CD14-positive monocyte (primary cell): Measurements from ENCODE around the gene SALL2. TPM values are rescaled to one million over a fixed set of nuclear protein-coding genes. Genes with fewer than 3 reads are reported as not detected.

Source experiments
- DNase-seq, 3 donors: peaks; one replicate each; pipeline ENCODE4 v3.0.0-alpha.2; 2011 to 2022
- H2AFZ ChIP-seq: 2 replicates; pipeline ENCODE4 v1.6.0; 2012; ENCODE audit warnings: mild to moderate bottlenecking, low read depth, low read length, inconsistent platforms; ENCODE audit not compliant: insufficient read depth, poor library complexity, severe bottlenecking
- H3K27ac ChIP-seq, 2 donors: 1 replicate in 1 of 2; 2 replicates in 1 of 2; pipeline ENCODE4 v1.5.1; 2012 to 2013; ENCODE audit warnings: low read length in 2 of 2, control low read depth in 1 of 2, inconsistent platforms in 1 of 2, low read depth in 1 of 2, mild to moderate bottlenecking in 1 of 2
- H3K27me3 ChIP-seq, 2 donors: one replicate each; pipeline versions ENCODE4 v1.6.0 to v1.6.1; 2011 to 2013; ENCODE audit warnings: low read length in 2 of 2; ENCODE audit not compliant: control insufficient read depth in 2 of 2, insufficient read depth in 2 of 2
- H3K36me3 ChIP-seq, 2 donors: replicated peaks in 1 of 2; 1 replicate in 1 of 2; 2 replicates in 1 of 2; pipeline versions ENCODE4 v1.5.1 to v1.6.1; 2012 to 2013; ENCODE audit warnings: low read length in 2 of 2, control low read depth in 1 of 2, inconsistent platforms in 1 of 2, mild to moderate bottlenecking in 1 of 2; ENCODE audit not compliant: insufficient read depth in 2 of 2, control insufficient read depth in 1 of 2
- H3K4me1 ChIP-seq, 2 donors: 1 replicate in 1 of 2; 2 replicates in 1 of 2; pipeline versions ENCODE4 v1.5.1 to v1.6.1; 2012 to 2013; ENCODE audit warnings: low read length in 2 of 2, control low read depth in 1 of 2, inconsistent platforms in 1 of 2, mild to moderate bottlenecking in 1 of 2, moderate library complexity in 1 of 2; ENCODE audit not compliant: insufficient read depth in 2 of 2, control insufficient read depth in 1 of 2
- H3K4me2 ChIP-seq: replicated peaks from 2 replicates; pipeline ENCODE3; 2012; ENCODE audit warnings: low read length, moderate library complexity, mild to moderate bottlenecking; ENCODE audit not compliant: poor library complexity, severe bottlenecking; ENCODE audit errors: extremely low read depth
- H3K4me3 ChIP-seq, 3 experiments: fragments of 200-600 bp in 1 of 3; sonication (generic) in 1 of 3; replicated peaks in 1 of 3; 1 replicate in 2 of 3; 2 replicates in 1 of 3; pipeline ENCODE4 v1.5.1; 2011 to 2013; ENCODE audit warnings: low read length in 3 of 3, mild to moderate bottlenecking in 3 of 3, control low read depth in 2 of 3, low read depth in 2 of 3, inconsistent platforms in 1 of 3, moderate library complexity in 1 of 3
- H3K79me2 ChIP-seq: 2 replicates; pipeline ENCODE4 v1.6.0; 2012; ENCODE audit warnings: mild to moderate bottlenecking, control low read depth, inconsistent platforms, low read length, moderate library complexity; ENCODE audit not compliant: insufficient read depth
- H3K9ac ChIP-seq: 2 replicates; pipeline ENCODE4 v1.6.0; 2017; ENCODE audit warnings: low read length, mild to moderate bottlenecking; ENCODE audit not compliant: insufficient read depth, poor library complexity, severe bottlenecking
- H3K9me3 ChIP-seq, 2 donors: replicated peaks in 1 of 2; 1 replicate in 1 of 2; 2 replicates in 1 of 2; pipeline versions ENCODE4 v1.5.1 to v1.6.1; 2012 to 2013; ENCODE audit warnings: low read length in 2 of 2, control low read depth in 1 of 2; ENCODE audit not compliant: control insufficient read depth in 1 of 2, insufficient read depth in 1 of 2
- H4K20me1 ChIP-seq: 2 replicates; pipeline ENCODE4 v1.6.0; 2012; ENCODE audit warnings: mild to moderate bottlenecking, low read length, control low read depth, moderate library complexity; ENCODE audit not compliant: insufficient read depth
- H3K27ac Mint-ChIP-seq, 7 donors: one replicate each; pipeline ENCODE4 v1.8.0; 2020; ENCODE audit warnings: mild to moderate bottlenecking in 7 of 7, mixed read lengths in 7 of 7, moderate library complexity in 6 of 7, inconsistent platforms in 2 of 7
- H3K27me3 Mint-ChIP-seq, 3 donors: one replicate each; pipeline ENCODE4 v1.8.0; 2021 to 2022; ENCODE audit warnings: low read depth in 3 of 3, mild to moderate bottlenecking in 3 of 3, mixed read lengths in 3 of 3, moderate library complexity in 3 of 3, inconsistent platforms in 1 of 3
- H3K36me3 Mint-ChIP-seq, 2 donors: one replicate each; pipeline ENCODE4 v1.8.0; 2020; ENCODE audit warnings: mixed read lengths in 2 of 2, inconsistent platforms in 1 of 2, mild to moderate bottlenecking in 1 of 2
- H3K4me1 Mint-ChIP-seq: one replicate; pipeline ENCODE4 v1.8.0; 2020; ENCODE audit warnings: mild to moderate bottlenecking, mixed read lengths
- H3K4me3 Mint-ChIP-seq, 2 donors: one replicate each; pipeline ENCODE4 v1.8.0; 2020; ENCODE audit warnings: mild to moderate bottlenecking in 2 of 2, mixed read lengths in 2 of 2, moderate library complexity in 1 of 2
- H3K9me3 Mint-ChIP-seq, 7 donors: one replicate each; pipeline ENCODE4 v1.8.0; 2020 to 2022; ENCODE audit warnings: mixed read lengths in 7 of 7, mild to moderate bottlenecking in 6 of 7, moderate library complexity in 6 of 7, inconsistent platforms in 2 of 7
- CTCF ChIP-seq: fragments of 200-600 bp; IDR thresholded peaks from one replicate; pipeline ENCODE4 v1.8.0; 2022; ENCODE audit warnings: antibody characterized with exemption, mild to moderate bottlenecking
- WGBS: methylation state at CpG from one replicate; pipeline ENCODE4 v1.1.5; 2013; ENCODE audit warnings: missing lambda C conversion rate; ENCODE audit not compliant: insufficient coverage; 5-methylcytosine and 5-hydroxymethylcytosine counted together
- intact Hi-C, 2 donors: fragments of 100-400 bp; cut with micrococcal nuclease; formaldehyde crosslinking; loops; one replicate each; pipeline versions ENCODE4 v1.15.0 to v1.15.1; 2023
- polyA plus RNA-seq, 3 donors: library from polyadenylated mRNA; depleted of rRNA in 1 of 3; unstranded in 2 of 3; stranded (reverse) in 1 of 3; fragments of 300-500 nt in 2 of 3; fragments of >200 nt in 1 of 3; fragmentation: Illumina TruSeq in 2 of 3; gene quantifications; 1 replicate in 2 of 3; 2 replicates in 1 of 3; pipeline ENCODE4 v1.2.3, GENCODE V29; 2012 to 2021

The SALL2 gene
- polyA plus RNA-seq, 3 donors: not detected

DNA sequence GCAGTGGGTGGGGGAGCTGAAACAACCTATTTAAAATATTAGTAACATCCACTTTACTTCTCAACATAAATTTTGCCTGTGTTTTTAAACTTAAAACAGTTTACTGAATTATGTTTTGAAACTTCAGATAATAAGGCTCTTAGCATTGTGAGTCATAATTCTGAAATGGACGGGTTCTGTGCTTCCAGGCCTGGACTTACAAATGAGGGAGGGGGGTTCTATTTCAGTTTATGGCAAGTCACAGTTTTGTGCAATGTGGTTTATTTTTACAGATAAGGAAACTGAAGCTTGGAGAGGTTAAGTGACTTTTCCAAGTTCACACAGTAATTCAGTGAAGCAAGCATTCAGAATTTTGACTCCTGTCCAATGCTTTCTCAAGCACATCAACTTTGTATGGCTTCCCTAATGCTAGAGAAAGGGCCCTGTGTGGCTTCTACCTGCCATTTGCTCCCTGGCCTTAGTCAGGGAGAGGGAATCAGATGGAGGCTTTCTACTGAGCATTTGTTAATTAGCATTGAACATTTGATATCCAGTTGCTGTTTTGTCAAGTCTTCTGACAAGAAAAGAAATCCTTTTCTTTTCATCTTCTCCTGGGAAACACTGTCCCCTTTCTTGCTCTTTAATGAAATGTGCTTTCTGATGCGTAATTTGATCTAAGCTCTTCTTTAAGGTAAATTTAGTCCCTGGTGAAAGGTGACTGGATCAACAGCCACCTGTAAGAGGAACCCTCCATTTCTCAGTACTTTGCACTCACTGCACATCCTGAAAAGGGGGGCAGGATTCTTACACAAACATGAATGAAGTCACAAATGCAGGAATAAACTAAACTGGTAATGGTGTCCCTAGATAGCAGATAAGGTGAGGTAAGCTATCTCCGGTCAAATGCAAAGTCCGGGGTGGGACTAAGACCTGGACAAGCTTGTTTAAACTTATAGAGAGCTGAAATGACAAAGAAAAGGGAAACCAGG, 2.5 kb upstream of the SALL2 start:
- Histone ChIP-seq H3K27ac (no peak overlapping the region), H3K79me2 (no peaks in the 10 kb centered on the region), H3K9me3 (no peaks in the 10 kb centered on the region), H4K20me1 (no peaks in the 10 kb centered on the region), H3K4me3 (no peak overlapping the region), H3K9ac (no peak overlapping the region), H2AFZ (no peak overlapping the region), H3K27me3 (peaks cover 15 to 29% of the 10 kb centered on the region in 2 donors), H3K4me2 (no peak overlapping the region), H3K36me3 (no peaks in the 10 kb centered on the region), H3K4me1 (peaks cover 13 to 19% of the 10 kb centered on the region in 2 donors)
- no peak for TF ChIP-seq CTCF
- H3K9me3 Mint-ChIP-seq: peaks cover 0 to 4% (median 0%) of the 10 kb centered on the region in 7 donors
- peaks cover 14% of the 10 kb centered on the region for H3K4me1 Mint-ChIP-seq
- peak overlapping the region in 1 of 7 donors; percentile 28 for H3K27ac Mint-ChIP-seq
- DNase-seq: no peak
- intact Hi-C loops: no loop called here
- no peak overlapping the region for H3K4me3 Mint-ChIP-seq
- H3K27me3 Mint-ChIP-seq: peaks cover 32 to 42% (median 36%) of the 10 kb centered on the region in 3 donors
- 100% methylated on average over 1 of the region's 4 CpGs for WGBS
- peaks cover 0 to 2% of the 10 kb centered on the region in 2 donors for H3K36me3 Mint-ChIP-seq

- Histone ChIP-seq H3K9ac (no peak overlapping the region), H3K27ac (no peak overlapping the region), H3K4me1 (peaks cover 13 to 19% of the 10 kb centered on the region in 2 donors), H3K27me3 (peaks cover 10 to 23% of the 10 kb centered on the region in 2 donors), H3K9me3 (no peaks in the 10 kb centered on the region), H2AFZ (peak overlapping the region; percentile 71), H4K20me1 (no peaks in the 10 kb centered on the region), H3K36me3 (no peaks in the 10 kb centered on the region), H3K79me2 (no peaks in the 10 kb centered on the region), H3K4me3 (peak overlapping the region in 1 of 3 experiments; percentile 74), H3K4me2 (peak overlapping the region; percentile 81)
- Mint-ChIP-seq H3K27me3 (peaks cover 38 to 49% (median 42%) of the 10 kb centered on the region in 3 donors), H3K9me3 (peaks cover 0 to 4% (median 0%) of the 10 kb centered on the region in 7 donors), H3K27ac (no peak overlapping the region), H3K36me3 (peaks cover 0 to 2% of the 10 kb centered on the region in 2 donors), H3K4me1 (peaks cover 14% of the 10 kb centered on the region), H3K4me3 (peak overlapping the region in 1 of 2 donors; percentile 82)
- no peak for DNase-seq
- intact Hi-C loops: no loop called here
- WGBS: no CpG with 5 or more reads among the region's 1 CpG
- TF ChIP-seq CTCF: no peak
Observed at GRCh38 chr14:21527318-21527679, 1.2 kb upstream of the SALL2 start.
